Measurements from ENCODE around the gene BMF.
A peak's percentile ranks its signal among the peaks of the same experiment; 100 is the strongest.

The BMF gene

DNA sequence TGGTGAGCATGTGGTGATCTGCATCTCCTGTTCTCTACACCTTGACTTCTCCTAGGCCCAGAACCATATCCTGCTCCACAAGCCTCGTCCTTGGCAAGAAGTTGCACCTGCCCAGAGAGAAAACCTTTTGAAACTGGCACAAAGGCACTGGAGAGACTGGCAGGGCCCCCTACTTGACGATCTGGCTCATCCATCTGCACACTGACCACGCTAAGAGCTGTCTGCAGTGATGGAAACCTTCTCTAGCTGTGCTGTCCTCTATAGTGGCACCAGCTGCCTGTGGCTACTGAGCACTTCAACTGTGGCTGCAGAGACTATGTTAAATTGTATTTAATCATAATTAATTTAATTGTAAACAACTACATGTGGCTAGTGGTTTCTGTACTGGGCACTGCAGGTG, 43.5 kb downstream of the BMF start:
- DNase-seq: no peak

DNA sequence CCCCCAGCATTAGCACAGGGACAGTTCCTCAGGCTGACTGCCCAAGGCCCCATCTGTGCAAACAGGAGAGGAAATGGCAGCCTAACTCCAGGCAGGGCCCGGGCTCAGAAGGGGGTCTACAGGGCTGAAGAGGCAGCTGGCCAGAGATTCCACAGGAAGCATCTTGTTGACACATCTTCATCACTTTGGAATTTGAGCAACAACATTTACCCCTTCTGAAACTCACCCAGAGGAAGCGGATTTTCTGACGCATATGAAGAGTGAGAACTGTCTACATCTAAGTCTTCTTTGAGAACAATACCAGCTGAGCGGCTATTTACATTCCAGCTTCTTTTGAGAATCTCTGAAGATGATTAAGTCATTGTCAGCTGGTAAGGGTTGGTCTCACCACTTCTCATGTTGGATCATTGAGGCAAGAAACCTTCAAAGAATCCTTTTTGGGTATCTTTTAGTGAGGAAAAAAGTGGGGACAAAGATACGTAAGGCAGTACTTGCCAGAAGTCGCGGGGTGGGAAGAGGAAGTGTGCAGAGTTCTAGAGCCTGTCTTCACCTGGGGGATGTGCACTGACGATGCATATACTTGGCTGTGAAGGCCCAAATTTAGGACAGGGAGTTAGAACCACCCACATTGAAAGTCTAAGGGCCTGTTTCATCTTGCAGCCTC, 44.3 kb downstream of the BMF start:
- peak in 1 of 5 donors; percentile 54 for DNase-seq

DNA sequence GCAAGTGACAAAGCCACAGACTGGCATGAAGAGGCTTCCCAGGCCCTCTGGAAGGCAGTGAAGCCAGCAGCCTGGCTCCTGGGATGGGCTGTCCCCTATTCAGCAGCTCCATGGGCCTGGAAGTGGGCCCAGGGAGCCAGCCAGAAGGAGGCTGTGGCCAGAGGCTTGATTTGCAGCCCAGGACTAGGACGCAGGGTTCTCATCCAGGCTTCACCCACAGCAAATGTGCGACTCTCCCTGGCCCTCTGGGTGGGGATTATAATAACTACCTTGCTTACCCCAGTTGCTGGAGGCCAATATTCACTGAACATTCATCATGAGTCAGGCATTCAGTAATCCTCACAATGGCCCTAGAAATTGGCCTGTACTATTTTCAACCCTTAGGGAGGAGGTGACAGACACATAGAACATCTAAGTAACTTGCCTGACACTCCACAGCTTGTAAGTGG, 45.1 kb downstream of the BMF start:
- no peak for DNase-seq

- no peak for DNase-seq
Measured at GRCh38 chr15:40062816-40063562, 45.7 kb downstream of the BMF start.

DNA sequence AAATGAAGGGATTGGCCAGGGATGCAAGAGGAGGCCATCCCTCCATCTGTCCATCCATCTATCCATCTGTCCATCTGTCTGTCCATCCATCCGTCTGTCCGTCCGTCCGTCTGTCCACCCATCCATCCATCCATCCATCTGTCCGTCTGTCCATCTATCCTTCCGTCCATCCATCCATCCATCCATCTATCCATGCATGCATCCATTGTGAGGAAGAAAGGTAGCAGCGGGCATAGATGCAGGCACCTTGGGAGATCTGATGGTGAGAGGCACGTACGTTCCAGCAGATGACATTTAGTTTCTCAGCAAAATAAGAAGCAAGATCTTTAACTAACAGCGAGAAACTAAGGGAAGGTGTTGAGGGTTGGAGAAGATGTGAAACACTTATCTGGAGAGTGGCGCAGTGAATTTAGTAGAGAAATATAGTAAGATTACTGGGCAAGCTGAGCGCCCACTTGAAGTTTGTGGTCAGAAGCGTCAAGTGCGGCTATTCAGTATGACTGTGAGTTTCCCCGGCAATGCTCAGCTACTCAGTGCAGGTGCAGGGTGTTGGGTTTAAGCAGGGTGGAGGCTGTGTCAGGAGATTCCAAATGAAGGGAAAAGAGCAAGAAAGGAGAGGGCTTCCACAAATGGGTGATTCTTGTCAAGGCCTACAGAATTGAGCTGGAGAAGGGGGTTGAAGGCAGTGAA, 47.3 kb downstream of the BMF start:
- DNase-seq: peak in 1 of 5 donors; percentile 72

- DNase-seq: no peak
Measured at GRCh38 chr15:40060236-40060961, 48.3 kb downstream of the BMF start.

- DNase-seq: no peak
Measured at GRCh38 chr15:40059821-40060220, 48.9 kb downstream of the BMF start.

- no peak for DNase-seq
Measured at GRCh38 chr15:40058476-40059140, 50.1 kb downstream of the BMF start.

DNA sequence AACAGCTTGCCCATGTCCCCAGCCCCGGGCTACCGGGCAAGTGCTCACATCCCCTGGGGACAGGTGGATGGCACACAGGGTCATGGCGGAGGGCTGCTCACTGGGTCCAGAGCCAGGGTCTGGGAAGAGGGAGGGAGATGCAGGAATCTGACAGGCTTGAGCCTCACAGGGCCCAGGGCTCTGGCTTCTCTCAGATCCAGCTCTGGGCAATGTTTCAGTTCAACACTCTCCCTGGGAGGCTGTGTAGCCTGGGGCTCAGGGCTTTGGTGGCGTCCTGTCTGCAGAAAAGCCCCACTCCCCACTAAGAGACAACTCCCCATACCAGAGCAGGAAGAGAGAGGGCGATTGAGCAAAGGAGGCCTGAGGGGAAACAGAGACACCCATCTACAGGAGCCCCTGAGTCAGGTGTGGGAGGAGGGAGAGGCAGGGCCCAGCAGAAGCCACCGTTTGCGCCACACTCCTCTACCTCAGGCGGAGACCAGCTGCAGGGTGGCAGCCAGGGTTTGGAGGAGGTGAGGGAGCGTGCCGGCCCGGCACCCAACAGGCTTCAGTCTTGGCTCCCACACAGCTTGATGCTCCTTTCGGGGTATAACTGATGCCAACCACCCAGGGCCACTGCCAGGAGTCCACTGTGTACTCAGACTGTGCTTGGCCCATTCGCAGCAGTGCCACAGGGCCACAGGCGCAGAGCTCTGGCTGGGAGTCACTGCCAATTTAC, 52.9 kb downstream of the BMF start:
- DNase-seq: no peak

DNA sequence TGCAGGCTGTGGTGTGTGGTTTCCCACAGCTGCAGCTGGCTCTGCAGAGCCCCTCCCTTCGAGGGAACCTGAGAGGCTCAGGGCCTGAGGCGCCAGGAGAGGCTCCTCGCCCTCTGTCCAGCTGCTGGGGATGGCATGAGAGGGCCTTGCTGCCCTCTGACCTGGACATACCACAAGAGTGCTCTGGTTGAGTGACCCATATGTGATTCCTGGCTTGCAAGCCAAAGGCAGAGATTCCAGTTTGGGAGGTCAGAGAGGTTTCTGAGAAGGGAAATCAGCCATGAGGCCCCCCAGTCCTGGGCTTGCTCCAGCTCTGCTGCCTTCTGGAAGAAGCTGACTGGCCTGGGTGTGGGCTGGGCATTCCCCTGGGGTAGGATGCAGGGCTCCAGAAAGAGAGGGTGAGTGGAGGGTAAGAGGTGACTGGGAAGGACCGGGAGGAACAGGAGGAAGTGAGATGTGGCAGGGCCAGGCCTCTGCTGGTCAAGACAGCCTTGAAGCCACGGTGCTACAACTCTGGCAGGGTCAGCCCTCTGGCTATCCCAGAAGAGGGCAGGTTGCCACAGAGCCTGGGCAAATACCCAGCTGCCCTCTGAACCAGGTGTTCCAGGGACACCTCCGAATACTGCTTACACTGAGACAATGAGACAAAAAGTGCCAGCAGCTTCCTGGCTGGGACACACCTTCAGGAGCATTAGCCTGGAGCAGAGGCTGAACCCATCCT, 53.7 kb downstream of the BMF start:
- DNase-seq: peak in 1 of 5 donors; percentile 46

DNA sequence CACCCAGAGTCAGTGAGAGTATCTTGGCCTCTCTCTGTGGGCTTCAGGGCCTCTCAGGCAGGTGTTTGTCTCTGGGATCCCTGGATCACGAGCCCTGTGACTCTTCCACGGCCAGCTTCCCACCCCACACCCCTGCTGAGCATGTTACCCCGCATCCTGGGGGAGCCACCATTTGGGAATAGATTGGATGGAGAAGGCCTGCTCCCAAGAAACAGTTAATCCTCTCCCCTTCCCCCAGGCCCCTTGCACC, 54.1 kb downstream of the BMF start:
- DNase-seq: no peak

DNA sequence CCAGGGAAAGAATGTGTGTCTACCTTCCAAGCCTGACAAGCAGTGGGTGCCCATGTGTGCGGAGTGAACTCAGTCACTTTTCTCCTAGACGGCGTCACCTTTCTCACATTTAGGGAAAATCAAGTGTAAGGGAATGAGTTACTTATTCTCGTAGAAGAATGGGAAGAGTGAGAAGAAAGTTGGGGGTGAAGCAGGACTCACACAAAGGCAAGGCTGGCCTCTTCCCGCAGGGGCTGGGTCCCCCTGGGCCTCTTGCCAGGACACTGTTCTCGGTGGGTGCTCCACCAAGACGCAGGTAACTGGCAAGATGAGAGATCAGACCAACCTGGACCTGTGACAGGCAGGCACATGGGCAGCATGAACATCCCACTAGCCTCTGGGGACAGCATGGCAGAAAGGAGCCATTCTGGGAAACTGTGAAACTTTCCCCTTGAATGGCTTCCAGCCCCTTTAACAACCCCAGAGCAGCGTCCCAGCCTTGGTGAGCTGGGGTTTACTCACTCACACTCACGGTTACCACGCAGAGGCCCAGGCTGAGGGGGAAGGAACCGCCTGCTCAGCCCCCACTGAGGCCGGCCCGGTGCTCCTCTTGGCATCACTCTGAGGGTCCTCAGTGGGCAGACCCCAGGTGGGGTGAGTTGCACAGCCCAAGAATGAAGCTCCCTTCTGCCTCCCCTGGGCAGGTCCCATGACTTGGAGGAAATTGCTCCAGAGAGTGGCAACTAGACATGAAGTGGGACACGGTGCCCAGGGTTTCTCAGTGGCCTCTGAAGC, 54.7 kb downstream of the BMF start:
- DNase-seq: no peak

- no peak for DNase-seq
Measured at GRCh38 chr15:40053079-40053830, 55.4 kb downstream of the BMF start.

- no peak for DNase-seq
Measured at GRCh38 chr15:40052604-40053003, 56.1 kb downstream of the BMF start.

- DNase-seq: no peak
Measured at GRCh38 chr15:40051616-40052415, 56.9 kb downstream of the BMF start.

GRCh38 chr15:40050788-40051470, 57.8 kb downstream of the BMF start:
- no peak for DNase-seq

DNA sequence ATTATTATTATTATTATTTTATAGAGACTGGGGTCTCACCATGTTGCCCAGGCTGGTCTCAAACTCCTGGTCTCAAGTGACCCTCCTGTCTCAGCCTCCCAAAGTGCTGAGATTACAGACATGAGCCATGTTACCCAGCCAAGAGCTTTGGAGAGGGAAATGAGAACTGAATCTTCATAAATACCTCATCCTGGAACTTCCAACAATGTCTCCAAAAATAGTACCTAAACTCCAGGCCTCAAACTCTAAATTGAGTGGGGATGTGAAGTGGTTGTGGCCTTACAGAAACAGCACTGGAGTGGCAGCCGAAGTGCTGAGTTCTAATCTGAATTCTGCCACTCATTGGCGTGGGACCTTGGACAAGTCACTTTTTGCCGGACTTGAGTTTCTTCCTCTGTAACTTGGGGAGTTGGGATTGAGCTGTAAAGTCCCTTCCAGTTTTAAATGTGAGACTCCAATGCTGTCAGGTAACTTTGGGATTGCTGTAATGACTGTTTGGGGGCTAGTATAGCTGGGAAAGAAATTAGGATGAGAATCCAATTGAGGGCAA, 59.7 kb downstream of the BMF start:
- no peak for DNase-seq

- peak in 3 of 5 donors; percentile 15 to 64 (median 32) for DNase-seq
Measured at GRCh38 chr15:40048211-40048792, 60.4 kb downstream of the BMF start.

All from T-helper 1 cell (primary cell).